GM21423 (cell line): ENCODE results near the gene TSSK2.

Source experiments
- ATAC-seq: cut with Tn5 transposase; IDR thresholded peaks from one replicate; pipeline ENCODE4 v1.9.1; 2021; ENCODE audit warnings: mild to moderate bottlenecking, moderate library complexity; ENCODE audit not compliant: unreplicated experiment

The TSSK2 gene

GRCh38 chr22:19166421-19166820, 35.3 kb downstream of the TSSK2 start:
- no peak for ATAC-seq

GRCh38 chr22:19167106-19167869, 36.2 kb downstream of the TSSK2 start:
- no peak for ATAC-seq

GRCh38 chr22:19168088-19168890, 37.2 kb downstream of the TSSK2 start:
- no peak for ATAC-seq

GRCh38 chr22:19169002-19169946, 38.2 kb downstream of the TSSK2 start:
- no peak for ATAC-seq

GRCh38 chr22:19169947-19170318, 38.8 kb downstream of the TSSK2 start:
- no peak for ATAC-seq

GRCh38 chr22:19172213-19173046, 41.3 kb downstream of the TSSK2 start:
- ATAC-seq, result no peak

- ATAC-seq, result no peak
Measured at GRCh38 chr22:19173047-19174035, 42.2 kb downstream of the TSSK2 start.

- no peak for ATAC-seq
Measured at GRCh38 chr22:19174106-19175025, 43.3 kb downstream of the TSSK2 start.

GRCh38 chr22:19175026-19175601, 44.0 kb downstream of the TSSK2 start:
- no peak for ATAC-seq

- ATAC-seq, result no peak
Measured at GRCh38 chr22:19175602-19176174, 44.6 kb downstream of the TSSK2 start.

- no peak for ATAC-seq
Measured at GRCh38 chr22:19176175-19176643, 45.1 kb downstream of the TSSK2 start.

GRCh38 chr22:19176732-19177131, 45.6 kb downstream of the TSSK2 start:
- ATAC-seq, result no peak

- ATAC-seq, result no peak
Measured at GRCh38 chr22:19177164-19178064, 46.3 kb downstream of the TSSK2 start.

- ATAC-seq, result peak; percentile 27
Measured at GRCh38 chr22:19178065-19178656, 47.1 kb downstream of the TSSK2 start.

GRCh38 chr22:19178657-19179496, 47.8 kb downstream of the TSSK2 start, which contains the start of gene SLC25A1:
Gene SLC25A1, minus strand, starts transcription at chr22:19178736. Its CDS starts 63 bp downstream, at chr22:19178673.
- ATAC-seq, result peak; percentile 61
